K562 (cell line): ENCODE measurements around the gene KRT4. TPM values are rescaled to one million over a fixed set of nuclear protein-coding genes. Genes with fewer than 3 reads are reported as not detected.

Experiments
- ARNT ChIP-seq, 2 experiments: fragments of 450-650 bp; IDR thresholded peaks; 2 replicates each; pipeline ENCODE4 v1.6.1; 2016; ENCODE audit warnings: mild to moderate bottlenecking in 1 of 2
- CBFB ChIP-seq: sonication (generic); formaldehyde crosslinking; IDR thresholded peaks from 2 replicates; pipeline ENCODE4 v1.4.0; 2020; ENCODE audit warnings: mild to moderate bottlenecking, missing genetic modification reagents
- POLR2AphosphoS5 ChIP-seq: IDR thresholded peaks from 2 replicates; pipeline ENCODE4 v1.6.1; 2011; ENCODE audit warnings: mild to moderate bottlenecking, low read depth, low read length, moderate library complexity; ENCODE audit not compliant: control insufficient read depth, insufficient read depth
- STAT5A ChIP-seq: IDR thresholded peaks from 2 replicates; pipeline ENCODE4 v1.6.1; 2012; ENCODE audit warnings: low read length, inconsistent platforms, borderline replicate concordance
- TOE1 ChIP-seq, 2 experiments: fragments of 450-650 bp in 1 of 2; sonication (generic) in 1 of 2; formaldehyde crosslinking in 1 of 2; IDR thresholded peaks; 2 replicates each; pipeline versions ENCODE4 v1.7.1 to v1.8.0; 2016 to 2022; ENCODE audit warnings: borderline replicate concordance in 2 of 2, mild to moderate bottlenecking in 2 of 2, antibody characterized with exemption in 1 of 2, inconsistent platforms in 1 of 2, low read depth in 1 of 2, missing genetic modification reagents in 1 of 2, moderate library complexity in 1 of 2
- ZNF436 ChIP-seq: fragments of 250-450, 450-650 bp; sonication (Bioruptor Pico); formaldehyde crosslinking; IDR thresholded peaks from 2 replicates; pipeline ENCODE4 v1.7.0; 2020; ENCODE audit warnings: mild to moderate bottlenecking
- polyA plus RNA-seq, 8 experiments: library from polyadenylated mRNA; depleted of rRNA in 4 of 8; stranded (reverse) in 5 of 8; unstranded in 3 of 8; fragments of >200 nt; fragmentation: Nextera tagmentation in 2 of 8; fragmentation: Illumina TruSeq in 1 of 8; extraction: Ambion mirVana in 2 of 8; extraction: Trizol in 1 of 8; gene quantifications; 2 replicates each; pipeline versions ENCODE4 v1.2.1 to v1.2.3, GENCODE V29; 2011 to 2014; ENCODE audit warnings: inconsistent platforms in 1 of 8, missing spikeins in 1 of 8
- total RNA-seq, 7 experiments: library from RNA; depleted of rRNA in 6 of 7; stranded (reverse); fragments of >200 nt in 6 of 7; fragmentation: Illumina TruSeq in 2 of 7; extraction: Trizol in 2 of 7; gene quantifications; 2 replicates each; pipeline versions ENCODE4 v1.2.1 to v1.2.3, GENCODE V29; 2011 to 2021; ENCODE audit warnings: low replicate concordance in 1 of 7
- TF ChIP-seq, protein P1 (sequence below): fragments of 450-650 bp; IDR thresholded peaks from 2 replicates; pipeline ENCODE4 v1.6.1; 2017; ENCODE audit warnings: antibody characterized with exemption
- TF ChIP-seq, protein P2 (sequence below): fragments of 250-450 bp; sonication (Bioruptor Pico); IDR thresholded peaks from 2 replicates; pipeline ENCODE4 v1.5.0; 2021; ENCODE audit warnings: mild to moderate bottlenecking, moderate library complexity
- TF ChIP-seq, protein P3 (sequence below): fragments of 450-650 bp; IDR thresholded peaks from 2 replicates; pipeline ENCODE4 v1.6.1; 2017; ENCODE audit warnings: mild to moderate bottlenecking, moderate library complexity
- TF ChIP-seq, protein P4 (sequence below): sonication (generic); formaldehyde crosslinking; IDR thresholded peaks from 2 replicates; pipeline ENCODE4 v1.8.0; 2022; ENCODE audit warnings: mild to moderate bottlenecking, missing genetic modification reagents, borderline replicate concordance
- TF ChIP-seq, protein P5 (sequence below): fragments of 450-650 bp; formaldehyde crosslinking; IDR thresholded peaks from 2 replicates; pipeline ENCODE4 v1.4.0; 2020; ENCODE audit warnings: mild to moderate bottlenecking, moderate library complexity

Gene KRT4
- total and polyA plus RNA-seq, 9 of the 15 experiments (the other 6 are each of a cell fraction or from before 2014, with no cell fraction given) = not detected

DNA sequence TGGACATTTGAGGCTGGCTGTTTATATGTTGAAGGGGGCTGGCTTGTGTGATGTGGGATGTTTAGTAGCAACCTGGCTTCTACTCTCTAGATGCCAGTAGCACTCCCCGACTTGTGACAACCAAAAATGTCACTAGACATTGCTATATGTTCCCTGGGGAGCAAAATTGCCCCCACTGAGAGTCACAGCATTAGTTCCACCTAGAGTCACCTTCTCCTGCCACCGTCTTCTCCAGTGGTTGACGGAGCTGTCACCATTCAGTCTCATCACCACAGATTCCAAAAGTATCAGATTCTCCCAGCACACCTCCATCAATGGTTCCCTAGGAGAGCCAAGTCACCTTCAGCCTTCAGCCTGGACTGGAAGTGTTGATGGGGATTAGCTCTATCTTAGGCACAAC is 29.0 kb downstream of the KRT4 start (continued):
- TF ChIP-seq, protein P1, sequence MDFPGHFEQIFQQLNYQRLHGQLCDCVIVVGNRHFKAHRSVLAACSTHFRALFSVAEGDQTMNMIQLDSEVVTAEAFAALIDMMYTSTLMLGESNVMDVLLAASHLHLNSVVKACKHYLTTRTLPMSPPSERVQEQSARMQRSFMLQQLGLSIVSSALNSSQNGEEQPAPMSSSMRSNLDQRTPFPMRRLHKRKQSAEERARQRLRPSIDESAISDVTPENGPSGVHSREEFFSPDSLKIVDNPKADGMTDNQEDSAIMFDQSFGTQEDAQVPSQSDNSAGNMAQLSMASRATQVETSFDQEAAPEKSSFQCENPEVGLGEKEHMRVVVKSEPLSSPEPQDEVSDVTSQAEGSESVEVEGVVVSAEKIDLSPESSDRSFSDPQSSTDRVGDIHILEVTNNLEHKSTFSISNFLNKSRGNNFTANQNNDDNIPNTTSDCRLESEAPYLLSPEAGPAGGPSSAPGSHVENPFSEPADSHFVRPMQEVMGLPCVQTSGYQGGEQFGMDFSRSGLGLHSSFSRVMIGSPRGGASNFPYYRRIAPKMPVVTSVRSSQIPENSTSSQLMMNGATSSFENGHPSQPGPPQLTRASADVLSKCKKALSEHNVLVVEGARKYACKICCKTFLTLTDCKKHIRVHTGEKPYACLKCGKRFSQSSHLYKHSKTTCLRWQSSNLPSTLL = no peak
- TF ChIP-seq, protein P2, sequence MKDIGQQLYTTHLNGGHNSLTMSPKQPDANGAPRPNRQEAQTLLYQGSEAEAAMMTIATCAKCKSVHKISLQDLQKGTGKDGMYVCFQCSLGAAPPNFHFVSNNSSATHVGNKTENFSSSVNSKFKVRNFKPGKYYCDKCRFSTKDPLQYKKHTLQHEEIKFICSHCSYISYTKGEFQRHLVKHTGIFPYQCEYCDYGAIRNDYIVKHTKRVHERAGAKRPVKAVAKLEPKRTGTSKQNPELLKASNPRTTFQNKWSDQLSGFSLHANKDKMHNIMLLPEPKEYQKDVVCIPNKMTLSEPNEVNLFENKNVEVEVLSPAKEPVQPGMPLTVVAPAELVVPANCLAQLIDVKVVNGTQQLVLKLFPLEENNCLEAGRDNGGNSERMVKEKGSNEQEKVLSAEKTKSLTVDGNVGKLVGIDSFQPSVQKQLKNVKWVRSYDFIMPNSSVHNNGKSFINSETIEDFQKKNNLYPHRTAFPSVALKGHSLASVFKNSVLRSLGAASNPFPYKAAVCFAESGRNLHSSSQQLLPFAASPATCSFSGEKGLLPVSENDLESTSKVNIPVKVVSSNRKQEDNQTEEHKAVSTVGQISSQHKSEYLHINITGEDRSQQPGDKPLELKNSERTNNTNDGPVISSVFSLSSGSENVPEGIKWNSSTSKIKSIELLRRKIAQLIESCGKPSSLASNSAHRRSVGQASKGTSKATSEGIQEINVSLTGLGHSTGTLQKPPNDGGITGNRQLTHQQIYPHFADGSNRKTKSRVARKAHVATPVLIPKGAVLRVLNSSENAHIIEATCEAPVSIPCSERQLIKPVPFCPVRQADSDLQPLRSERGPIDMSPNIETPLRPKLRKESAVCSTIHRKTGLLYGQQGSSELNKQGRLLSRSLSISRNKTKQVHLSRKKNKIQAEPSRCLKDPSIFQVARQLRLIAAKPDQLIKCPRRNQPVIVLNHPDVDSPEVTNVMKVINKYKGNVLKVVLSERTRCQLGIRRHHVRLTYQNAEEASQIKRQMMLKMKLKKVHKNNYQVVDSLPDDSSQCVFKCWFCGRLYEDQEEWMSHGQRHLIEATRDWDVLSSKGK = no peak
- TF ChIP-seq, protein P3, sequence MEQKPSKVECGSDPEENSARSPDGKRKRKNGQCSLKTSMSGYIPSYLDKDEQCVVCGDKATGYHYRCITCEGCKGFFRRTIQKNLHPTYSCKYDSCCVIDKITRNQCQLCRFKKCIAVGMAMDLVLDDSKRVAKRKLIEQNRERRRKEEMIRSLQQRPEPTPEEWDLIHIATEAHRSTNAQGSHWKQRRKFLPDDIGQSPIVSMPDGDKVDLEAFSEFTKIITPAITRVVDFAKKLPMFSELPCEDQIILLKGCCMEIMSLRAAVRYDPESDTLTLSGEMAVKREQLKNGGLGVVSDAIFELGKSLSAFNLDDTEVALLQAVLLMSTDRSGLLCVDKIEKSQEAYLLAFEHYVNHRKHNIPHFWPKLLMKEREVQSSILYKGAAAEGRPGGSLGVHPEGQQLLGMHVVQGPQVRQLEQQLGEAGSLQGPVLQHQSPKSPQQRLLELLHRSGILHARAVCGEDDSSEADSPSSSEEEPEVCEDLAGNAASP = no peak
- TF ChIP-seq, protein P4, sequence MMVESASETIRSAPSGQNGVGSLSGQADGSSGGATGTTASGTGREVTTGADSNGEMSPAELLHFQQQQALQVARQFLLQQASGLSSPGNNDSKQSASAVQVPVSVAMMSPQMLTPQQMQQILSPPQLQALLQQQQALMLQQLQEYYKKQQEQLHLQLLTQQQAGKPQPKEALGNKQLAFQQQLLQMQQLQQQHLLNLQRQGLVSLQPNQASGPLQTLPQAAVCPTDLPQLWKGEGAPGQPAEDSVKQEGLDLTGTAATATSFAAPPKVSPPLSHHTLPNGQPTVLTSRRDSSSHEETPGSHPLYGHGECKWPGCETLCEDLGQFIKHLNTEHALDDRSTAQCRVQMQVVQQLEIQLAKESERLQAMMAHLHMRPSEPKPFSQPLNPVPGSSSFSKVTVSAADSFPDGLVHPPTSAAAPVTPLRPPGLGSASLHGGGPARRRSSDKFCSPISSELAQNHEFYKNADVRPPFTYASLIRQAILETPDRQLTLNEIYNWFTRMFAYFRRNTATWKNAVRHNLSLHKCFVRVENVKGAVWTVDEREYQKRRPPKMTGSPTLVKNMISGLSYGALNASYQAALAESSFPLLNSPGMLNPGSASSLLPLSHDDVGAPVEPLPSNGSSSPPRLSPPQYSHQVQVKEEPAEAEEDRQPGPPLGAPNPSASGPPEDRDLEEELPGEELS (CRISPR knock-in tag) = no peak
- TF ChIP-seq CBFB (CRISPR knock-in tag) = no peak
- TF ChIP-seq ZNF436 (CRISPR knock-in tag) = no peak
- TF ChIP-seq TOE1 (IDR thresholded peaks at IDR 0.05; ENCODE audit: borderline replicate concordance) = no peak
- no peak for TF ChIP-seq TOE1 (CRISPR knock-in tag; IDR thresholded peaks at IDR 0.05; ENCODE audit: borderline replicate concordance, low read depth)
- TF ChIP-seq, protein P5, sequence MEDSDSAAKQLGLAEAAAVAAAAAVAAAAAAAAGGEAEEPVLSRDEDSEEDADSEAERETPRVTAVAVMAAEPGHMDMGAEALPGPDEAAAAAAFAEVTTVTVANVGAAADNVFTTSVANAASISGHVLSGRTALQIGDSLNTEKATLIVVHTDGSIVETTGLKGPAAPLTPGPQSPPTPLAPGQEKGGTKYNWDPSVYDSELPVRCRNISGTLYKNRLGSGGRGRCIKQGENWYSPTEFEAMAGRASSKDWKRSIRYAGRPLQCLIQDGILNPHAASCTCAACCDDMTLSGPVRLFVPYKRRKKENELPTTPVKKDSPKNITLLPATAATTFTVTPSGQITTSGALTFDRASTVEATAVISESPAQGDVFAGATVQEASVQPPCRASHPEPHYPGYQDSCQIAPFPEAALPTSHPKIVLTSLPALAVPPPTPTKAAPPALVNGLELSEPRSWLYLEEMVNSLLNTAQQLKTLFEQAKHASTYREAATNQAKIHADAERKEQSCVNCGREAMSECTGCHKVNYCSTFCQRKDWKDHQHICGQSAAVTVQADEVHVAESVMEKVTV (CRISPR knock-in tag) = no peak
- no peak for TF ChIP-seq ARNT (IDR thresholded peaks at IDR 0.05)
- TF ChIP-seq STAT5A = no peak
- no peak for TF ChIP-seq POLR2AphosphoS5
